ENCODE results near the gene KIAA0040. TPM values are rescaled to one million over a fixed set of nuclear protein-coding genes. Genes with fewer than 3 reads are reported as not detected.

KIAA0040 gene
- total and polyA plus RNA-seq, 4 donors, result 4.6 to 12.0 (median 5.7) TPM

DNA sequence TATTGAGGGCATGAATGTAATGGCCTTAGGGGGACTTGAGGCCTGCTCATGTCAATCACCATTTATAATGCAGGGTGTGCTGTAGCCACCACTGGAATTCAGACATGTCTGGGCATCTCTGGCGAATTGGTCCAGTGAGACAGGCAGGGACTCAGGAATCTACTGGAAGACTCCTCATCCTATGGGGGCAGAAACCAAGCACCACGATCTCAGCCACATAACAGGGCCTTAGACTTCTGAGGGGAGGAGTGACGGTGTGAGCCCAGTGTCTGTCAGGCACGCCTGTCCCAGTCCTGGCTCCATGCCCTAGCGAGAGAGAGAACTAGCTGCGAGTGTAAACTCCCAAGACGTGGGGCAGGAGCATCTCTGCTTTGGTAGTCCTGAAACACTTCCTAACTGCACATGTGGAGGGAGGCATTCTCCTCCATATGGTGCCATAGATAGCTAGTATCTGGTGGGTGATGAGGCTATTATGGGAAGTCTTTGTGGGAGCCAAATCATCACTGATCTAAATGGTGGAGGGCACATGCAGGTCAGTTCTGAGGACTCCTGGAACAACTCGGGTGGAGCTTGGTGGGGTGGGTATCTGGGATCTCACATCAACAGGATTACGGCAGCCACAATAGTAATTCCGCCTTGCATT is 29.8 kb upstream of the KIAA0040 start:
- DNase-seq (ENCODE audit: low spot score), result no peak
- WGBS, result 90% methylated on average over 10 of the region's 10 CpGs

DNA sequence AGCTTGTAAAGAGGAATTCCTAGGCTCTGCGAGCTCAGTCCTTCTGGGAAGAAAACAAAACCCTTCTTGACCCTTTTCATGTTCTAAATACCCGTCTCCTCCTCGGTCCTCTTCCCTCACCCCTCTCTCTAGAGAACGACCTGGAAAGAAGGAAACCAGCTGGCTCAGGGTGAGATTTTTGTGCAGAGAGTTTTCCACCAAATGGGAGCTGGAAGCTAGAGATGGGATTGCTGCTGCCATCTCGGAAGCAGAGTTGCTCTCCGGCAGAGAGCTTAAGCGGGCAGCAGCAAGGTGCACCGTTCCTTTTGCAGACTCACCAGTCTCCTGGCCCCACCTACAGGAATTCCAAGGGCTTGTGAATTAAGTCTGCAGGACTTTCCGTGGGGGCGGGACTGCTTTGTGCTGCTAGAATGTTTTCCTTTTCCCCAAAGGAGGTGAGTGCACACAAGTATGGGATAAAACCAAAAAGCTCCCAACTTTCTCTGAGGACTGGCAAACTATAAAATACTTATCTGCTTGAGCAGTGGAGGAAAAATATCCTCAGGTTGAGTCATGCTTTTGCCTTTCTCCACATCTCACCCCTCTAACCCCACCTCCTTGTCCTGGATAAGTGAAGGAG is 29.1 kb upstream of the KIAA0040 start:
- TF ChIP-seq NR2F2 (IDR thresholded peaks at IDR 0.05), result peak; percentile 8
- TF ChIP-seq RAD21 (IDR thresholded peaks at IDR 0.05), result peak in 1 of 2 donors; percentile 47
- TF ChIP-seq SP1 (IDR thresholded peaks at IDR 0.05), result no peak
- WGBS, result 69% methylated on average over 10 of the region's 10 CpGs
- Histone ChIP-seq H3K9me3 (ENCODE audit: control insufficient read depth in 4 of 4, low read length in 3 of 4) (no peaks in the 10 kb centered on the region), H3K4me1 (ENCODE audit: control insufficient read depth in 4 of 4, insufficient read depth in 4 of 4, low read length in 3 of 4) (peaks cover 0 to 2% (median 0%) of the 10 kb centered on the region in 4 donors), H3K27ac (ENCODE audit: low read depth in 1 of 2, low read length in 2 of 2) (no peak overlapping the region), H3K36me3 (ENCODE audit: control insufficient read depth in 4 of 4, insufficient read depth in 3 of 4, low read depth in 1 of 4, low read length in 3 of 4) (no peaks in the 10 kb centered on the region), H3K4me3 (ENCODE audit: low read depth in 1 of 3, low read length in 3 of 3) (no peak overlapping the region), H3K27me3 (ENCODE audit: control insufficient read depth in 4 of 4, insufficient read depth in 4 of 4, low read length in 3 of 4) (no peaks in the 10 kb centered on the region), H3K9ac (ENCODE audit: low read depth in 1 of 2, low read length in 2 of 2) (no peak overlapping the region)
- DNase-seq (ENCODE audit: low spot score), result no peak

More for the DNA sequence above, 29.8 kb upstream of the KIAA0040 start:
- no peak for TF ChIP-seq HNF4G (IDR thresholded peaks at IDR 0.05)
- TF ChIP-seq, protein P1, sequence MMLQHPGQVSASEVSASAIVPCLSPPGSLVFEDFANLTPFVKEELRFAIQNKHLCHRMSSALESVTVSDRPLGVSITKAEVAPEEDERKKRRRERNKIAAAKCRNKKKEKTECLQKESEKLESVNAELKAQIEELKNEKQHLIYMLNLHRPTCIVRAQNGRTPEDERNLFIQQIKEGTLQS (IDR thresholded peaks at IDR 0.05), result no peak
- TF ChIP-seq SP1 (IDR thresholded peaks at IDR 0.05), result no peak
- TF ChIP-seq, protein P2, sequence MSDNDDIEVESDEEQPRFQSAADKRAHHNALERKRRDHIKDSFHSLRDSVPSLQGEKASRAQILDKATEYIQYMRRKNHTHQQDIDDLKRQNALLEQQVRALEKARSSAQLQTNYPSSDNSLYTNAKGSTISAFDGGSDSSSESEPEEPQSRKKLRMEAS (IDR thresholded peaks at IDR 0.05), result no peak
- no peak for TF ChIP-seq YY1 (IDR thresholded peaks at IDR 0.05)
- no peak for TF ChIP-seq NR2F2 (IDR thresholded peaks at IDR 0.05)
- no peak for TF ChIP-seq GABPA (IDR thresholded peaks at IDR 0.05 in 1 of 2, conservative IDR thresholded peaks at IDR 0.05 in 1 of 2)
- no peak for TF ChIP-seq TAF1 (conservative IDR thresholded peaks at IDR 0.05)
- no peak for TF ChIP-seq RXRA (IDR thresholded peaks at IDR 0.05)
- Histone ChIP-seq H3K4me1 (ENCODE audit: control insufficient read depth in 4 of 4, insufficient read depth in 4 of 4, low read length in 3 of 4) (peaks cover 0 to 2% (median 0%) of the 10 kb centered on the region in 4 donors), H3K9ac (ENCODE audit: low read depth in 1 of 2, low read length in 2 of 2) (no peak overlapping the region), H3K4me3 (ENCODE audit: low read depth in 1 of 3, low read length in 3 of 3) (no peak overlapping the region), H3K36me3 (ENCODE audit: control insufficient read depth in 4 of 4, insufficient read depth in 3 of 4, low read depth in 1 of 4, low read length in 3 of 4) (no peaks in the 10 kb centered on the region), H3K27ac (ENCODE audit: low read depth in 1 of 2, low read length in 2 of 2) (no peak overlapping the region), H3K9me3 (ENCODE audit: control insufficient read depth in 4 of 4, low read length in 3 of 4) (no peaks in the 10 kb centered on the region), H3K27me3 (ENCODE audit: control insufficient read depth in 4 of 4, insufficient read depth in 4 of 4, low read length in 3 of 4) (no peaks in the 10 kb centered on the region)

GRCh38 chr1:175220853-175221556 is 28.4 kb upstream of the KIAA0040 start:
- H3K27me3 ChIP-seq (ENCODE audit: control insufficient read depth in 4 of 4, insufficient read depth in 4 of 4, low read length in 3 of 4), result no peaks in the 10 kb centered on the region
- TF ChIP-seq, protein P2 (IDR thresholded peaks at IDR 0.05), result no peak
- TF ChIP-seq NR2F2 (IDR thresholded peaks at IDR 0.05), result peak; percentile 45
- no peak overlapping the region for H3K4me3 ChIP-seq (ENCODE audit: low read depth in 1 of 3, low read length in 3 of 3)
- H3K9ac ChIP-seq (ENCODE audit: low read depth in 1 of 2, low read length in 2 of 2), result no peak overlapping the region
- DNase-seq (ENCODE audit: low spot score), result no peak
- no peak overlapping the region for H3K27ac ChIP-seq (ENCODE audit: low read depth in 1 of 2, low read length in 2 of 2)
- H3K4me1 ChIP-seq (ENCODE audit: control insufficient read depth in 4 of 4, insufficient read depth in 4 of 4, low read length in 3 of 4), result peaks cover 0 to 2% (median 0%) of the 10 kb centered on the region in 4 donors
- no peaks in the 10 kb centered on the region for H3K36me3 ChIP-seq (ENCODE audit: control insufficient read depth in 4 of 4, insufficient read depth in 3 of 4, low read depth in 1 of 4, low read length in 3 of 4)
- WGBS, result 62% methylated on average over 11 of the region's 11 CpGs
- no peaks in the 10 kb centered on the region for H3K9me3 ChIP-seq (ENCODE audit: control insufficient read depth in 4 of 4, low read length in 3 of 4)

DNA sequence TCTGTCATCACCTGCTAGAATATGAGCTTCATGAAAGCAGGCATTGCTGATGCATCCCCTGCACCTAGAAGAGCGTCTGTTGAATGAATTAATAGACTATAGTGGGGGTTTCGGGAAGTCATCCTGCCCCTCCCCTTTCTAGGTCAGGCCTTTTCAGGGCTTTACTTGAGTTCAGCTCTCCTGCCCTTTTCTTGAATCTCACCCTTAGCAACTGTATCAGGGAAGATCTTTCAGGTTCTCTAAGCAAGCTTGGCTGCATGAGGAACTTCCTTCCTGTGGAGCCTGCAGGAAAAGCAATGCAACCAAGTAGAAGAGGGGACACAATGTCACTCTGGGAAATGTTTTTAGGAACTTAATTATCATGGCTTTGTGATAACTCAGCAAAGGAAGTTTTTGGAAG is 27.2 kb upstream of the KIAA0040 start:
- no peaks in the 10 kb centered on the region for H3K9me3 ChIP-seq (ENCODE audit: control insufficient read depth in 4 of 4, low read length in 3 of 4)
- TF ChIP-seq HNF4A (conservative IDR thresholded peaks at IDR 0.05) (no peak), FOXA1 (IDR thresholded peaks at IDR 0.05) (no peak), NR2F2 (IDR thresholded peaks at IDR 0.05) (peak; percentile 53), YY1 (IDR thresholded peaks at IDR 0.05) (no peak), RAD21 (IDR thresholded peaks at IDR 0.05) (peak in 1 of 2 donors; percentile 22)
- TF ChIP-seq, protein P1 (IDR thresholded peaks at IDR 0.05), result no peak
- no peak overlapping the region for H3K4me3 ChIP-seq (ENCODE audit: low read depth in 1 of 3, low read length in 3 of 3)
- DNase-seq (ENCODE audit: low spot score), result no peak
- no peak overlapping the region for H3K27ac ChIP-seq (ENCODE audit: low read depth in 1 of 2, low read length in 2 of 2)
- no peak overlapping the region for H3K9ac ChIP-seq (ENCODE audit: low read depth in 1 of 2, low read length in 2 of 2)
- 87% methylated on average over 2 of the region's 2 CpGs for WGBS
- H3K27me3 ChIP-seq (ENCODE audit: control insufficient read depth in 4 of 4, insufficient read depth in 4 of 4, low read length in 3 of 4), result no peaks in the 10 kb centered on the region
- H3K36me3 ChIP-seq (ENCODE audit: control insufficient read depth in 4 of 4, insufficient read depth in 3 of 4, low read depth in 1 of 4, low read length in 3 of 4), result no peaks in the 10 kb centered on the region
- H3K4me1 ChIP-seq (ENCODE audit: control insufficient read depth in 4 of 4, insufficient read depth in 4 of 4, low read length in 3 of 4), result peaks cover 0 to 2% (median 0%) of the 10 kb centered on the region in 4 donors
